HFFc6 (cell line): Measurements from ENCODE around the gene CGREF1. TPM values are rescaled to one million over a fixed set of nuclear protein-coding genes. Genes with fewer than 3 reads are reported as not detected.

Experiments
- DNase-seq: peaks from one replicate; pipeline ENCODE4 v3.0.0-alpha.2; 2018
- H3K27ac Mint-ChIP-seq: 2 replicates; pipeline ENCODE4 v1.8.0; 2020; ENCODE audit warnings: mild to moderate bottlenecking, mixed read lengths
- H3K27me3 Mint-ChIP-seq: 2 replicates; pipeline ENCODE4 v1.8.0; 2021; ENCODE audit warnings: mild to moderate bottlenecking, moderate library complexity, mixed read lengths; ENCODE audit not compliant: insufficient read depth
- H3K36me3 Mint-ChIP-seq: 2 replicates; pipeline ENCODE4 v1.8.0; 2021; ENCODE audit warnings: low read depth, mixed read lengths
- H3K4me1 Mint-ChIP-seq: 2 replicates; pipeline ENCODE4 v1.8.0; 2020; ENCODE audit warnings: low read depth, mixed read lengths
- H3K4me3 Mint-ChIP-seq: 2 replicates; pipeline ENCODE4 v1.8.0; 2020; ENCODE audit warnings: mild to moderate bottlenecking, moderate library complexity, mixed read lengths
- H3K9me3 Mint-ChIP-seq: 2 replicates; pipeline ENCODE4 v1.8.0; 2020; ENCODE audit warnings: mild to moderate bottlenecking, mixed read lengths
- CTCF ChIP-seq: fragments of 200-600 bp; sonication (generic); IDR thresholded peaks from 2 replicates; pipeline ENCODE4 v1.5.0; 2021; ENCODE audit warnings: antibody characterized with exemption, mild to moderate bottlenecking
- total RNA-seq, 6 experiments: library from RNA; stranded (reverse); fragmentation: NEBNext Ultra II Directional; extraction: Animal tissue kit (Norgen Biotek cat#: 25700); gene quantifications; 2 replicates in 1 of 6; 3 replicates in 5 of 6; pipeline ENCODE4 v1.2.3, GENCODE V29; 2021

The CGREF1 gene
- total RNA-seq, 6 experiments from 2014 or later: 0.12 TPM; not detected in 5

- no peaks in the 10 kb centered on the region for H3K4me1 Mint-ChIP-seq
- H3K27ac Mint-ChIP-seq: no peak overlapping the region
- H3K4me3 Mint-ChIP-seq: no peak overlapping the region
- H3K9me3 Mint-ChIP-seq: no peaks in the 10 kb centered on the region
- no peak for TF ChIP-seq CTCF
- peaks cover 2% of the 10 kb centered on the region for H3K27me3 Mint-ChIP-seq
- DNase-seq: no peak
- H3K36me3 Mint-ChIP-seq: peaks cover 28% of the 10 kb centered on the region
Measured at GRCh38 chr2:27058210-27058609, 60.7 kb downstream of the CGREF1 start.

- Mint-ChIP-seq H3K4me3 (no peak overlapping the region), H3K9me3 (no peaks in the 10 kb centered on the region), H3K4me1 (peaks cover 9% of the 10 kb centered on the region; the same call in 1 of the 2 replicates), H3K27me3 (peaks cover 2% of the 10 kb centered on the region), H3K27ac (no peak overlapping the region), H3K36me3 (peaks cover 20% of the 10 kb centered on the region)
- no peak for DNase-seq
- TF ChIP-seq CTCF: no peak
Measured at GRCh38 chr2:27057184-27057583, 61.7 kb downstream of the CGREF1 start.

GRCh38 chr2:27054721-27055120, 64.2 kb downstream of the CGREF1 start:
- Mint-ChIP-seq H3K4me3 (no peak overlapping the region), H3K9me3 (peaks cover 13% of the 10 kb centered on the region), H3K27ac (no peak overlapping the region), H3K36me3 (peaks cover 19% of the 10 kb centered on the region), H3K4me1 (peaks cover 24% of the 10 kb centered on the region), H3K27me3 (peaks cover 14% of the 10 kb centered on the region)
- no peak for DNase-seq
- TF ChIP-seq CTCF: no peak

- H3K4me3 Mint-ChIP-seq: no peak overlapping the region
- TF ChIP-seq CTCF: no peak
- no peak overlapping the region for H3K27ac Mint-ChIP-seq
- no peak for DNase-seq
- peaks cover 19% of the 10 kb centered on the region for H3K36me3 Mint-ChIP-seq
- peaks cover 14% of the 10 kb centered on the region for H3K27me3 Mint-ChIP-seq
- H3K4me1 Mint-ChIP-seq: peaks cover 31% of the 10 kb centered on the region
- peaks cover 13% of the 10 kb centered on the region for H3K9me3 Mint-ChIP-seq
Measured at GRCh38 chr2:27053776-27054175, 65.2 kb downstream of the CGREF1 start.

- Mint-ChIP-seq H3K4me1 (peaks cover 31% of the 10 kb centered on the region), H3K4me3 (no peak overlapping the region; the same call in 1 of the 2 replicates), H3K27me3 (peaks cover 14% of the 10 kb centered on the region), H3K36me3 (peaks cover 21% of the 10 kb centered on the region), H3K27ac (peak overlapping the region; percentile 10; the same call in 1 of the 2 replicates), H3K9me3 (peaks cover 13% of the 10 kb centered on the region)
- no peak for DNase-seq
- no peak for TF ChIP-seq CTCF
Measured at GRCh38 chr2:27053321-27053720, 65.6 kb downstream of the CGREF1 start.
